ENCODE data around the gene PSKH1.
"Not testable (repeated sequence)": the region's sequence is repeated elsewhere in the genome, so short reads cannot be mapped to it uniquely, and the experiment has no call there.

The PSKH1 gene

GRCh38 chr16:67923414-67924116 is 30.5 kb downstream of the PSKH1 start:
- no peak for DNase-seq (ENCODE audit: low spot score)
- no peak for FAIRE-seq

GRCh38 chr16:67924140-67924906 is 31.3 kb downstream of the PSKH1 start:
- DNase-seq (ENCODE audit: low spot score) (no peak), FAIRE-seq (no peak)

- FAIRE-seq (no peak), DNase-seq (ENCODE audit: low spot score) (no peak)
Observed at GRCh38 chr16:67926181-67926750, 33.2 kb downstream of the PSKH1 start.

GRCh38 chr16:67927131-67927941 is 34.3 kb downstream of the PSKH1 start:
- FAIRE-seq (no peak), DNase-seq (ENCODE audit: low spot score) (no peak)

GRCh38 chr16:67928147-67928546 is 35.1 kb downstream of the PSKH1 start:
- DNase-seq (ENCODE audit: low spot score) (no peak), FAIRE-seq (no peak)

- FAIRE-seq (peak; percentile 79), DNase-seq (ENCODE audit: low spot score) (peak; percentile 81)
Observed at GRCh38 chr16:67928561-67929364, 35.7 kb downstream of the PSKH1 start.

- DNase-seq (ENCODE audit: low spot score) (no peak), FAIRE-seq (no peak)
Observed at GRCh38 chr16:67930191-67930590, 37.1 kb downstream of the PSKH1 start.

GRCh38 chr16:67930678-67931211 is 37.7 kb downstream of the PSKH1 start:
- FAIRE-seq (no peak), DNase-seq (ENCODE audit: low spot score) (no peak)

- FAIRE-seq (no peak), DNase-seq (ENCODE audit: low spot score) (no peak)
Observed at GRCh38 chr16:67931712-67932461, 38.8 kb downstream of the PSKH1 start, which contains the start of gene CTRL. CTRL (minus strand) TSS chr16:67931862; CDS start chr16:67931852, 10 bp downstream.

GRCh38 chr16:67932462-67932840 is 39.4 kb downstream of the PSKH1 start:
- no peak for FAIRE-seq
- DNase-seq (ENCODE audit: low spot score): no peak

GRCh38 chr16:67933805-67934204 is 40.8 kb downstream of the PSKH1 start:
- no peak for DNase-seq (ENCODE audit: low spot score)

GRCh38 chr16:67934306-67935100 is 41.4 kb downstream of the PSKH1 start:
- FAIRE-seq: no peak

More at GRCh38 chr16:67933805-67934204, 40.8 kb downstream of the PSKH1 start:
- no peak for FAIRE-seq

GRCh38 chr16:67935101-67935401 is 42.0 kb downstream of the PSKH1 start:
- FAIRE-seq: no peak

More at GRCh38 chr16:67934306-67935100, 41.4 kb downstream of the PSKH1 start:
- DNase-seq (ENCODE audit: low spot score): no peak

GRCh38 chr16:67935402-67936123 is 42.5 kb downstream of the PSKH1 start:
- DNase-seq (ENCODE audit: low spot score): peak; percentile 99
- peak; percentile 50 for FAIRE-seq

More at GRCh38 chr16:67935101-67935401, 42.0 kb downstream of the PSKH1 start:
- DNase-seq (ENCODE audit: low spot score): no peak

- no peak for FAIRE-seq
- peak; percentile 41 for DNase-seq (ENCODE audit: low spot score)
Observed at GRCh38 chr16:67936124-67936879, 43.2 kb downstream of the PSKH1 start, which contains the start of gene PSMB10. PSMB10 (minus strand) TSS chr16:67936850; CDS start chr16:67936749, 101 bp downstream.

GRCh38 chr16:67936880-67937605 is 44.0 kb downstream of the PSKH1 start:
- DNase-seq (ENCODE audit: low spot score): no peak
- FAIRE-seq: no peak

GRCh38 chr16:67937713-67938112 is 44.7 kb downstream of the PSKH1 start:
- FAIRE-seq; DNase-seq (ENCODE audit: low spot score): not testable (repeated sequence)

Data from urothelium cell line (cell line).